GM21723 (cell line): Measurements from ENCODE around the gene OTOP1.
"Not testable (repeated sequence)": the region's sequence is repeated elsewhere in the genome, so short reads cannot be mapped to it uniquely, and the experiment has no call there.

ENCODE experiments used
- ATAC-seq: cut with Tn5 transposase; IDR thresholded peaks from one replicate; pipeline ENCODE4 v1.9.1; 2021; ENCODE audit warnings: mild to moderate bottlenecking, moderate library complexity; ENCODE audit not compliant: unreplicated experiment

Gene OTOP1

GRCh38 chr4:4165701-4166392 is 60.9 kb downstream of the OTOP1 start:
- ATAC-seq, result not testable (repeated sequence)

- not testable (repeated sequence) for ATAC-seq
Measured at GRCh38 chr4:4164532-4165173, 62.1 kb downstream of the OTOP1 start.

GRCh38 chr4:4162186-4162585 is 64.5 kb downstream of the OTOP1 start:
- ATAC-seq, result not testable (repeated sequence)

- ATAC-seq, result not testable (repeated sequence)
Measured at GRCh38 chr4:4160956-4161665, 65.6 kb downstream of the OTOP1 start.

GRCh38 chr4:4145622-4146021 is 81.1 kb downstream of the OTOP1 start:
- not testable (repeated sequence) for ATAC-seq

- ATAC-seq, result not testable (repeated sequence)
Measured at GRCh38 chr4:4143376-4143775, 83.4 kb downstream of the OTOP1 start.

- not testable (repeated sequence) for ATAC-seq
Measured at GRCh38 chr4:4142679-4143078, 84.0 kb downstream of the OTOP1 start.

- not testable (repeated sequence) for ATAC-seq
Measured at GRCh38 chr4:4141186-4141585, 85.5 kb downstream of the OTOP1 start.
